NCI-H2081 (cell line): ENCODE data around the gene SEL1L3.
A peak's percentile ranks its signal among the peaks of the same experiment; 100 is the strongest.

Experiments
- DNase-seq, 2 experiments: peaks; one replicate each; lab custom pipeline; 2025; lab: John Stamatoyannopoulos, UW

Gene SEL1L3

DNA sequence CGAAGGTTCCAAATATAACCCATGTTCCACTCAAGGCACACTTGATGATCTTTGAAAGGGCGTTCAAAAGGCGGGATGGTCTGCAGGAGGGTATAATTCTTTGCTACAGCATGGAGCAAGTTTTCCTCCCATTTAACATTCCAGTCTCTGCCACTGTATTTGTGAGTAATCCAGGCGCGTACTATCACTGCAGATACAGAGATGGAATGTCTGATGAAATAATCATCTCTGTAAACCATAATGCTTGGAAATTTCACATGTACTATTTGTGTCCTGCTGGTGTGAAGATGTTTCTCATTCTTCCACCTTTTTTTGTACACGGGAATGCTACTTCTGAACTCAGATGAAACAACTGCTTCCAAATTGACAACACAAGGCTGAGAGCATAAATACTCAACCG is 15.5 kb downstream of the SEL1L3 start:
- no peak for DNase-seq

DNA sequence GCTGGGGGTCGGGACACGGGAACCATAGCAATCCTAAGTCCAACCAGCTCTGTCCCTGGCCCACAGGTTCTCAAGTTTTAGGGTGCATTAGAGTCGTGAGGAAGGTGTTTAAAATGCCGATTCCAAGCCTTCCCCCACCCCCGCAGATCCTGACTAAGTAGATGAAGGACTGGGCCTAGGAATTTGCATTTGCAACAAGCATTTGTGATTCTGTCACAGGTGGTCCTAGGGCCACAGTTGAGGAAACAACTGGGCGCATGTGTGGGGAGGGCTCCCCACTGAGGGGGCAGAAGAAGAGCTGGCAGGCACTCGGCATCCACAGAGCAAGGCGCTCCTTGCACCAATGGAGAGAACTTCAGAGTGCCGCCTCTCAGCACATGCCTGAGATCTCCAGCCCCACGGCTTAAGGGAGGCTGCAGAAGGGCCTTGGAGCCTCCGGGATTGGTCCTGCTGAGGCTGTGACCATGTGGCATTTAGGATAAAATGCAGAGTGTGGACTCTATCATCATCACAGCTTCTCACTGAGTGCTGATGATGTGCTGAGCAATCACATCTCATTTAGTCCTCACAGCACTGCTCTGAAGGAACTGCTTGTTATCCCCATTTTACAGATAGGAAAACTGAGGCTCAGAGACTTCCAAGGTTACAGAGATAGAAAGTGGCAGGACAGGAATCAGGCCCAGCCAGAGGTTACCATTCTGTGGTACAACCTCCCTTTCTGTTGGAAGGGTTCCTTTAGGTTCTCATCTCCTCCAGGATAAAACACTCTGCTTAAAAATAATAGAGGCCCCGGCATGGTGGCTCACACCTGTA is 16.7 kb downstream of the SEL1L3 start:
- DNase-seq: no peak

DNA sequence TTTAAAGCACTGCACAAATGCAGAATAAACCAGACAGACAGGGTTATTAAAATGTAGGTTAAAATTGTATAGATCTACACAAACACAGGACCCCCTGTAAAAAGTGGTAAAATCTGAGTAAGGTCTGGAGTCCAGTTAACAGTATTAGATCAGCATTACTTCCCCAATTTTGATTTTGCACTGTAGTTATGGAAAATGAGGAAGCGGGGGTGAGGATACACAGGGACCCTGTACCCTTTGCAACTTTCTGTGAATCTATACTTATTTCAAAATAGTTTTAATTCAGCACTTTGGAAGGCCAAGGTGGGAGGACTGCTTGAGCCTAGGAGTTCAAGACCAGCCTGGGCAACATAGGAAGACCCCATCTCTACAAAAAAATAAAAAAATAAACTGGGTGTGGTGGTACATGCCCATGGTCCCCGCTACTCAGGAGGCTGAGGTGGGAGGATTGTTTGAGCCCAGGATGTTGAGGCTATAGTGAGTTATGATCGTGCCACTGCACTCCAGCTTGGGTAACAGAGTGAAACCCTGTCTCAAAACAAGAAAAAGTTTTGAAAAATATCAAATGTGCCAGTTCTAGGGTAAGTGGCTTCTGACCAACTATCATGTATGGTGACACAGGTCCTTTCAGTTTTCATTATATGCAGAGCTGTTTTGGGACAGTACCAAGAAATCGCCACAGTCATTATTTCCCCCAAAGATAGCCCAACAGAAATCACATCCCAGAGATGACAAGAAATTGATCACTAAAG is 17.7 kb downstream of the SEL1L3 start:
- DNase-seq: no peak

DNA sequence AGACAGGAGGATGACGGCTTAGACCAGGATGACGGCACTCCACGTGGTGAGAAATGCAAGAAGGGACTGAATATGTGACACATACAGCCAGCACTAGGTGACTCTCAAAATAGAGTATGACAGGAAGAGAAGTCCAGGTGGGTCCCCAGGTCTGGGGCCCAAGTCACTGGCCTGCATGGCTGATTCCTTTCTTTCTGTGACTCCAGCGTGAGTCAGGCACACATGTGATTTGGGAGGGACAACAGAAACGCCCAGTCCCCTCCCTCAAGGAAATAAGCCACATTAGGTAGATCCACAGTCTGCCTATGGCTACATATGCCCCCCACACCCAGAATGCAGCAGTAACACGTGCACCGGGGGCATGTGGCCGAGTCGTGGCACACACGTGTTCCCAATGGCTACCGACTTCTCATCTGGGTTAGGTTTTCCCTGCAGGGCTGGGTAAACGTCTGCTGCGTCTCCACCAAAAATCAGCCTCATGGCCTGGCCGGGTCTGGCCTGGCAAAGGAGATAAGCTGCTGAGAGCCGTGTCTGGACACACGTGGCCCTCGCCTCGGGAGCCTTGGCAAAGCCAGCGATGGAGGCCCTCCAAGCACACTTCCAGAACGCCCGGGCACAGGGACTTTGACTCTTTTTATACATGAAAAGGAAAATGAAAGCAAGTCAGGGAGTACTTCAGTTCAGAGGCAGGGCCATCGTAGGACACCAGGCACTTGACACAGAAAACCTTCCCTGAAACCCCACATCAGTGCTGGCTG is 19.3 kb downstream of the SEL1L3 start:
- no peak for DNase-seq

DNA sequence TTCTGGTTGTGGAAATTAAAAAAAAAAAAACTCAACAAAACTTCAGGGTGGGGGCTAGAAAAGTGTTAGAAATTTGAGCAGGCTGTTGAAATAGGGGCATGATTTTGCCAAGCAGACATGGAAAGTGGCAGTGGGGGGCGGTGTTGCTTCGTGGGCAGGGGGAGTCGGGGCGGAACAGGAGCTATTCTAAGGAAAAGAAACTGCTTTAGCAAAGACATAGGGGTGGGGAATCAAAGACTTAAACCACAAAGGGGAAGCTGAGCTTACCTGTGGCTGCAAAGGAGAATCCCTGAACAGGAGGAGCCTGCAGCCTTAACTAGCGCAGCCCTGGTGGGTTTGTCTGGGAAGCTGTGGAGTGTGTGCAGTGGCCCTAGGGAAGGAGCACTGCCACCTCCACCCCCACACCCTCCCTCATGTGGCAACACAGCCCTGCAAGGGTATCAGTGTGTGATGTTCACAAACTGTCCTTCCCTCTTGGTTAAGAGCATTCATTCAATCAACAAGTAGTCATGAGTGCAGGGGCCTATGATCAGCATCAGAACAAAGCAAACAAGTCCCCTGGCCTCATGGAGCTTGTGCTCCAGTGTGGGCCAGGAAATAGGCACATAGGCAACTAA is 20.5 kb downstream of the SEL1L3 start:
- no peak for DNase-seq

DNA sequence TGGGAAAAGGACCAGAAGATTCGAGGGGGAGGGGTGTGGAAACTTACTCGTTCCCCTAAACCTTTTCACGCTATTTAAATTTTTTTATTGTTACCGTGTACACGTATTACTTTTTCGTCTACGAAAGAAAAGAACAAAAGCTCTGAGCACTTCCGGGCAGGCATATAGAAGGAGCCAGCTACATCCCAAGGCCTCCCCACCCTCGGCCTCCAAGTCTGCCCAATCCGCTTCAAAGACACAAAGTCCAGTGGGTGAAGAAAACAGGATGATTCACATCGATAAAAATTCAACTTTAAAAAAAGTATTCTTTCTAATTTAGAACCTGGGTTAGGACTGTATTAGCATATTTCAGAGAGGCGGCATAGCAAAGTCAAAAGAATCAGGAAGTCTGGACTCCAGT is 23.1 kb downstream of the SEL1L3 start:
- DNase-seq: no peak

DNA sequence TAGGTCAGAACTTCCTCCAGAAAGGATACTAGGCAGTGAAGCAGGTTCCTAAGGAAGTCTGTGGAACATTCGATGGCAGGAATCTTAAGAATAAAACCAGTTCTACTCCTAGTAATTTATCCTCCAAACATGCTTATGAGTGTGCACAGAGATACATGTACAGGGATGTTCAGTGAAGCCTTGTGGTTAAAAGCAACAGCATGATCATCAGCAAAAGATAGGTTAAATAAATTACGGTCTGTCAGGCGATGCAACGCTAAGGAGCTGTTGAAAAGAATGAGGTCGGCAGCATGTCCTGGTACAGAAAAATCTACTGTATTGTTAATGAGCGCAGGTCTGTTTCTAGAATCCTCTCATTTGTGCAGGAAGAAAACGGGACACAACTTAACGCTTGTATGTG is 23.6 kb downstream of the SEL1L3 start:
- no peak for DNase-seq

DNA sequence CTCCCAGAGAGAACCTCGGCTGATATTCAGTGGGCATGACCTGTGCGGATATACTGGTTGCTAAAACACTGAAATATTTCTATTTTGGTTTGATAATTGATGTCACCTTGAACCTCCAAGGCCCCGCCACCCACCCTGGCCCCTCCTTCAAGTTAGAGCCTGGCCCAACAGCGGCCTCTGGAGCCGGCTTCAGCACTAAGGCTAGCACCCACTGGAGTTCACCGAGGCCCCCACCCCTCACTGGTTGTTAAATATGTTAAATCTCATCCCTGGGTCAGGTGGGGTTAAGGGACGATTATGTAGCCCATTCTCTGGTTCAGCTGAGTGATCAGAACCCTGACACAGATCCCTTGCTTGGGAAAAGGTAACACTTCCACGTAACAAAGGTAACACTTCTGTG is 24.3 kb downstream of the SEL1L3 start:
- no peak for DNase-seq

DNA sequence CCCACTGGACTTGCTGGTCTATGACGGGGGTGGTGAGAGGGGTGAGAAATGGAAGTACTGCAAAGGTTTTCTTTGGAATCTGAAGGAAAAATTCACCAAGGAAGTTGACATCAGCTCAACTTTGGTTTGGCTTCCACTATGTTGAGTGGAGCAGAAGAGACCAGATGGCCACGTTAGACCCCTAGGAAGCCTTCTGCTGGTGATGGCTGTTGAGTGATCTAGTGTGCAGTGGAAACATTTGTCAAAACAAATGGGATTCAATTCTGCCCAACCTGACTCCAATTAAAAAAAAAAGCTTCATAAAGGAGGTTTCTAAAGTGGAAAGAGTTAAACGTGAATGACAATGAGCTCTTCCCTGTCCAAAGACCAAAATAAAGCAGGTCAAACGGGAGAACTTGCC is 25.7 kb downstream of the SEL1L3 start:
- no peak for DNase-seq

DNA sequence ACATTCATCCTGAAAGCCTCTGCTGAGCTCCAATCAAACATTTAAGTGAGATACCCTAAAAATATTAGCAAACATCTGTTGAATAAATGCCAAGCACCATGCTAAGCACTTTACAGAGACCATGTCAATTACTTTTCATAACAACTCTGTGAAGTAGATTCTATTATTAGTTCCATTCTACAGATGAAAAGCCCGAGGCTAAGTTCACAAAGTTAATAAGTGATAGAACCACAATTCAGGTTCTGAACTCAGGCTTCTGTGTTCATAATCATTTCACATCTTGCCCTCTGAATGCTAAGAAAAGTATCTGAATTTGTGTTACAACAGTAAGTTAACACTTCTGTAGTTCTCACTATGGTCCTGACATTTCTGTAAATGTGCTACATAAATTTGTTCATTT is 27.4 kb downstream of the SEL1L3 start:
- DNase-seq: no peak

DNA sequence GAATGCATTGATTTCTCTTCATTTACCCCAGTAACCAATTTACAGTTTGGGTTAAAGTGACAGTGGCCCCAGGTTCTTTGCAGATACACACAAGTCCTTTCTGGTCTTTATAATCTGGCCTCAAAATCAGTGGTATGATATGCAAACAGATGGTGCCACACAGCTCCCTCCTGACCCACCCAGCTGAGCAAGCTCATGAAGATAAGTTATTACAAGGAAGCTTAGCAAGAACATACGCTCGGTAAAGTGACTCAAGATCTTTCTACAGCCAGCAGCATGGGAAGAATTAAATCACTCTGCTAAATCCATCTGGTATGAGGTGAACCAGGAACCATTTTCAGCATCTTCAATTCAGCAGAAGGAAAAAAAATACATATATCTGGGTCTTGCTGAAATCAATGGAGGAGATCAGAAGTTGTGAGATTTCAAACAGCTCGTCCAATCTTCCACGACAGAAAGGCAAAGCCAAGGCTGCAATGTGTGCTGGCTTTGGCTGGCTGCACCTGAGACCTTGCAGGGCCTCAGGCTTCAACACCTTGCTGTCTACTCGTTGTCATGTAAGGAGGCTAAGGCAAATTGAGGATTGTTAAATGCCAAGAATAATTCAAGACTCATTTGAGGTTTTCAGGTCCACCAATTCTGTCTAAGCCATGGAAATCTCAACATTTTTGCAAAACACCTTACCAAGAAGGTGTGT is 28.2 kb downstream of the SEL1L3 start:
- DNase-seq: no peak

DNA sequence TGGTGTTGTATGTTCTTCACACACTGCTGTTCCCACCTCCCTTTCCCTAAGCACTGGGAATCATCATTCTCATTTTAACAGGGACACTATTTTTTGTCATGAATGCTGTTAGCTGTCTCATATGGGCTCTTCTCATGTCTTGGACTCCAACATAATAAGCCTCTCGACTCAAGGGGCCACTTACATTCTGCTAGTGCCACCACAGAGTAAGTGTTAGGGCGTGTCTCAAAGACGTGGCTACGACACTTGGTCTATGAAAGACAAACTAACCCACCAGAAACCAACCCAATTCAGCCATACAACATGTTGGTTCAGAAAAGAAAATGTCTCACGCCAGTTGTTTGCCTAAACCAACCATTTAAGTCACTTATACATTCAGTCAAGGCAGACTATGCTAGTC is 32.2 kb downstream of the SEL1L3 start:
- no peak for DNase-seq

DNA sequence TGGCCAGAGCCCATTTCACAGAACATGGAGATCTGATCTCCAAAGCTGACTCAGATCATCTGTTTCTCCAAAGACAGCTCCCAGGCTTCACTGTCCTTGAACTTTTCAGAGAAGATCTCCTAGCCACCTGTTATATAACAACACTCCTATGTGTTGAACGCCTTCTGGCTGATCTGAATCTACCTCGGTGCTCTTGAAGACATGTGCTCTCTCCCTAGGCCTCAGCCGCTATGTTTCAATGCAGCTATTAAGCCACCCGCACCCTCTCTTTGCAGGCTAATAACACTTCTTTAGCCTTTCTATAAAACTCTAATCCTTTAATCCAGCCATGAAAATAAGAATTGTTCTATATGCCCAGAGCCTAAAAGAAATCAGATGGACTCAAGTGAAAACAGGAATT is 34.9 kb downstream of the SEL1L3 start:
- DNase-seq: no peak

DNA sequence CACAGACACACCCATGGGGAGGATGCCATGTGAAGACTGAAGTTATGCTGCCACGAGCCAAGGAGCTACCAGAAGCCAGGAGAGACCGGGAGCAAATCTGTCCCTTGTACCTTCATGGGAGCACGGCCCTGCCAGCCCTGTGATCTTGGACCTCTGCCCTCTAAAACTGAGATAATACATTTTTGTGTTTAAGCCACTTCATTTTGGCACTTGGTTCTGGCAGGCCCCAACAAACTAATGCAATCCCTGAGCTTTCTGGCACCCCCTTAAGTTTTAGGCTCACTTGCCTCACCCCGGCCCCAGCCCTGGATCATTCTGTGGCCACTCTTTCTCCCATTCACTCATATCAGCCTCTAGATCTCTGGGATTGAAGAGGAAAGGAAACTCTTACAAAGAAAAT is 35.4 kb downstream of the SEL1L3 start:
- no peak for DNase-seq

DNA sequence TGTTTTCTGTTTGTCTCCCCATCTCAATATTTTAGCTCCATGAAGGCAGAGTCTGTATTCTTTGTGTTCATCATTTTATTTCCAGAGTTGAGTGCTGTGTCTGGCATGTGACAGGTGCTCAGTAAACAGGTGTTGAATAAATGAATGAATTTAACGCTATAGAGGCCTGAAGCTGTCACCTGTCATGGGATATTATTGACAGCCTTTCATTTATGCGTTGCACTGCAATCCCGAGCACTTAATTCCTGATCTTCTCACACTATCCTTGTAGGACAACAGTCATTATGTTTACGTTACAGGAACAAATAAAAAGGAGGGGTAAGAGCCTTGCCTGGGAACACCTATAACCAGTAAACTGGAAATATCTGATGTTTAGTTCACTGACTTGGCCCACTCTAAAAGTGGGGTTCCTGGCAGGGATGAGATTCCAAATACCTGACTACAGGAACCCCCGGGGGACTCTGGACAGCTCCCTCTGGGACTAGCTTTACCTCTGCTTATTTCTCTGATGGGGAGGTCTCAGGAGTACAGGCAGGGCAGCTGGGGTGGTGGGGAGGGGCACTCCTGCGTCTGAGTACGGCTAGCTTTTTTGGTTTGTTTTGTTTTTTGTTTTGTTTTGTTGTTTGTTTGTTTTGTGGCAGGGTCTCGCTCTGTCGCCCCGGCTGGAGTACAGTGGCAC is 36.6 kb downstream of the SEL1L3 start:
- DNase-seq: no peak

DNA sequence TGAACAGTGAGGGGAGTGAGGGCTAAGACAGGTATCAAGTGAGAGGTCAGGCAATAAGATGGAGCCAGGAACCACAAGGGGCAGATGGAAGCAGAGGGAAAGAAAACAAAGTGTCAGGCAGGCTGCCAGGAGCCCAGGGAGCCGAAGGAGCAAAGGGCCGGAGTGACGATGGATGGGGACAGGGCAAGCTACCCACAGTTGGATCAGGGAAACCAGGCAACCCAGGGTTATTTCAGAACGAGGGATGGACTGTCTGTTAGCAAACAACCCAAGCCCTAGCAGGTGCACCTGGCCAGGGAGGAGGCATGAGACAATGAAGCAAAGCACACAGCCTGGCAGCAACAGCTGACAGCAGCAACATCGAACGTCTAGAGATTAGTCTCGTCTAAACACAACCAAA is 39.2 kb downstream of the SEL1L3 start:
- DNase-seq: peak; percentile 17 to 59

DNA sequence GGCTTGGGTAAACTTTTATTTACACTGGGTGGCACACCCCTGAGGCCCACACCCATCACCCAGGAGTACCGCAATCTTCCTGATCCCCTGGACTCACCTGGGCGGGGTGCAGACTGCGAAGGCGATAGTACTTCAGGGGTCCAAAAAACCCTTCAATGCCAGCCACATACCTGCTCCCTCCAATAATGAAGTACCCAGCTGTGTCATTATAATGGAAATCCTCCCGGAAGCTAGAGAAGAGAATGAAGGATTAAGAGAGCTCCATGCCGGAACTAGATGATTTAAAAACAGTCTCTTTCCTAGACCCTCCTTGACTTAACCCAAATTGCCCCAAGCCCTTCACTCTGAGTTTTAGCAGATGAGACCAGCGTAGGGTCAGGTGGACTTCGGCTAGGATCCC is 40.9 kb downstream of the SEL1L3 start:
- DNase-seq: no peak

DNA sequence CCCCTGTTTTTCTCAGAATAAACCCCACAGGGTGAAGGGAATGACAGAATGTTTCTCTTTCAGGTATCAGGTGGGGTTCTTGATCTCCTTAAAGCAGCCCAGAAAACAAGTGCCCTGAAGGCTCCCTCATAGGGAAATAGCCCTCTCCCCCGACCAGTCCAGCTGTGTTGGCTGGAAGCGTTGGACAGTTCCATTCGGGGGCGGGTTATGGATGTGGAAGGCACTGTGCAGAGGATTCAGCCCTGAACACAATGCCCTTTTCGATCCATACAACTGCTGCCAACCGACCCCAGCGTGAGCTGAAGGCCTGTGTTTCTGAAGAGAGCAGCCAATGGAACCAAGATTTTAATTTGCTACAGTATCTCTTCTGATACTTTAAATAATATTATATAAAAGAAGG is 41.5 kb downstream of the SEL1L3 start:
- DNase-seq: no peak

DNA sequence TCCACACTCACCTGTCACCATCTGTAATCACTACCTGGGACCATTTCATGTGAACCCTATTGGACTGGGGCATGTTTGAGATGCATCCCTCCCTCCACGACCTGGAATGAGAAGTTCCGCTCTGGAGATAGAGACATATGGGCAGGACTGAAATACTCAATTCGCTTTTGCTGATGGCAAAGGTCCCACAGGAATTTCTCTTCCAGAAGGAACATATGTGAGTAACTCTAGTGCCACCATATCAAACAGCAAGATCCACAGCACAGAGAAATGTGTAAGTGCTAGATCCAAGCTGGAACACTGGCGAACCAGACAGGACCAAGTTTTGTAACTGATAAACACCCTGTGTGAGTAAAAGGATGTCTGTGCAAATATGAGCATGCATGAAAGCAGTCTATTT is 43.9 kb downstream of the SEL1L3 start:
- no peak for DNase-seq

DNA sequence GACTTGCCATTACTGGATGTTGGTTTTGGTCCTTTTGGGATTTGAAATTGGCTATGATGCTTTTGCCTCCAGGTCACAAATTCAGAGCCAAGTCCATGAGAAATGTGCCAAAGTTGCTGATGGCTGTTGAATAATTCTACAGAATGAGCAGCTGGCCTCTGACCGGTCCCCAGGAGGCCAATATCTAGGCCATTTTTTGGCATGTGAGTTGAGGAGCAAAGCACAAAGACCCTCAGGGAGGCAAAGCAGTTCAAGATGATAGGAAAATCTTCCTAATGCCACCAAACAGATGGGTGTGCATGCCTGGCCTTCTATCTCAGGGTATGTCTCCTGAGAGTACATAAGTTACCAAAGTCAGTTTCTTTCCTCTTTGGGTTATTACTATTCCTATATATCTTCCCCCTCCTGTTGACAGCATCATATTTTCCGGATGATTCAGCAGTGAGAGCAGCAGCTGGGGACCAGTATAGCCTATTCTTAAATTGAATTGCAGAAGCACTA is 44.4 kb downstream of the SEL1L3 start:
- DNase-seq: no peak

DNA sequence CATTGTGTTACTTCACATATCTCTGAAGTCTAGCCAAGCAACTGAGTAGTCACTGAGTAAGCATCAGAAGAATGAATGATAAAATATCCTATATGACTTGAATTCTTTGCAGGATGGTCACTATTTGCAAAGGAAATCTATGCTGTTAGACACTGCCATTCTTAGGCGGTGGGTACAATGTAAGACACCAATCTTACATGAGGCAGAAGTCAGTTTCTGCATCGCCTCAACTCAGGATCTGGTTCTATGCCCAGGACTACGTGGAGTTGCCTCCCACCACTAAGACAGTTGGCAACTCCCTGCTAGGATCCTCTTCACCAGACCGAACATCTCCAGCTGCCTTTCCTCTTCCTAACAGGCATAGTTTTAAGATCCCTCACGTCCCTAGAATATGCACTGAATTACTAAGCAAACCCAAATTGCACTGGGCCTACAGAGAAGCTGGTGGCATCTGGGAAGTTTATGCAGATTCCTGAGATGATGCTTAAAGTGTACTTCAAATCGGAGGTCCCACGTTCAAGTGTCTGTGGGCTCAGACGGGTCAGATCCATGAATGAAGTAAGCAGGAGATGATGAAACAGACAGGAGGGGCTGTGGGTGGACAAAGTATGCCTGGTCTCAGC is 45.6 kb downstream of the SEL1L3 start:
- no peak for DNase-seq
